Measurements from ENCODE around the gene KLHL41. TPM values are rescaled to one million over a fixed set of nuclear protein-coding genes. Genes with fewer than 3 reads are reported as not detected.

The KLHL41 gene
- total and polyA plus RNA-seq, 2 of the 13 experiments (the other 11 are each of a cell fraction or from before 2014, with no cell fraction given) = 0.07 to 0.31 TPM

DNA sequence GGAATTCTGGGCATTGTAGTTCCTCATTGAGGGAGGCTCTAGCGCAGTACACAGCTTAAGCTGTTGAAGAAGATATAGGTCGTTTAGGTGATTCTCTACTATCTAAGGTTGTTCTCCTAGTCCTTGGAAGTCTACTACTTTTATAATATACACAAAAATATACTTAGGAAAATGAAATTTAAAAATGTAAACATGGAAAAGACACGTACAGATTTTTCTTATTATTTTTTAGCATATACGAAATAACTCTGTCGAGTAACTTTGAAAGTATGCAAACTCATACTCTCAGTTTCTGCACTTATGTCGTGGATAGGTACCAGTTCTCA is 64.4 kb downstream of the KLHL41 start:
- no peaks in the 10 kb centered on the region; a peak in 1 of 5 replicates for H3K27me3 ChIP-seq (ENCODE audit: control insufficient read depth in 1 of 2, insufficient read depth in 2 of 2, low read length in 2 of 2)
- no peak overlapping the region for H2AFZ ChIP-seq (ENCODE audit: low read length)
- no peak overlapping the region for H3K9ac ChIP-seq (ENCODE audit: insufficient read depth, low read depth, low read length)
- BruUV-seq (replicated peaks) = no TSS peak
- no peak overlapping the region for H3K27ac ChIP-seq (ENCODE audit: extremely low read length, insufficient read depth, low read length)
- H3K9me3 ChIP-seq (ENCODE audit: low read length) = no peaks in the 10 kb centered on the region
- H3K36me3 ChIP-seq (replicated peaks in 1 of 2; ENCODE audit: control insufficient read depth in 1 of 2, insufficient read depth in 2 of 2, low read length in 2 of 2) = no peaks in the 10 kb centered on the region
- peak overlapping the region; percentile 93 for H3K4me2 ChIP-seq (ENCODE audit: low read depth, low read length)
- peaks cover 29% of the 10 kb centered on the region for H3K4me1 ChIP-seq (ENCODE audit: insufficient read depth, low read length)
- no peaks in the 10 kb centered on the region for H4K20me1 ChIP-seq (ENCODE audit: insufficient read depth, low read length)
- in situ Hi-C loops (cut with HindIII; ENCODE audit: extremely low pct_ligation_motif_present, low pct_unique_long_range_greater_than_20kb) = no loop called here
- intact Hi-C loops (cut with micrococcal nuclease; ENCODE audit: unreplicated experiment) = loop anchor here (1.0 to 5.0 kb wide), 3 partner anchors 10 to 108 kb away; partner anchors contain the start of genes BBS5 and PPIG
- ChIA-PET CTCF (ENCODE audit: low intra/inter-chr PET ratio, low total read pairs) (no interaction called here), POLR2A (interaction anchor here (1.0 to 3.5 kb wide), 4 partner anchors 10 to 254 kb away, joined by 3 to 21 read pairs (median 4); partner anchors contain the start of genes BBS5 and PPIG)
- 20% methylated on average over 6 of the region's 6 CpGs for WGBS (ENCODE audit: low lambda C conversion rate)
- peak overlapping the region; percentile 83 to 86 (median 84) for H3K4me3 ChIP-seq (replicated peaks in 1 of 3; ENCODE audit: insufficient read depth in 1 of 3, low read depth in 2 of 3, low read length in 3 of 3)
- peaks cover 24% of the 10 kb centered on the region for H3K79me2 ChIP-seq (ENCODE audit: insufficient read depth, low read length)
- DNase-seq (ENCODE audit: low spot score) = no peak
- no peak for ATAC-seq
- no peak for FAIRE-seq
- TF ChIP-seq ZNF720 (CRISPR knock-in tag; IDR thresholded peaks at IDR 0.05) (no peak), SP140L (CRISPR knock-in tag; IDR thresholded peaks at IDR 0.05; ENCODE audit: borderline replicate concordance) (no peak), KLF6 (CRISPR knock-in tag; IDR thresholded peaks at IDR 0.05) (peak; percentile 6; the same call in 1 of the 2 replicates), ZNF883 (CRISPR knock-in tag; IDR thresholded peaks at IDR 0.05; ENCODE audit: not compliant biosample characterization) (no peak), NBN (conservative IDR thresholded peaks at IDR 0.05) (no peak), PITX1 (CRISPR knock-in tag; IDR thresholded peaks at IDR 0.05) (no peak), KLF11 (CRISPR knock-in tag; IDR thresholded peaks at IDR 0.05) (no peak), THYN1 (CRISPR knock-in tag; IDR thresholded peaks at IDR 0.05; ENCODE audit: borderline replicate concordance, low read depth) (0 out of 2 replicates have a peak, but pooled peaks have one; percentile 88), PHF5A (CRISPR knock-in tag; IDR thresholded peaks at IDR 0.05; ENCODE audit: low read depth, unreplicated experiment) (no peak), ZNF160 (CRISPR knock-in tag; IDR thresholded peaks at IDR 0.05) (peak; percentile 99), AGO1 (IDR thresholded peaks at IDR 0.05; ENCODE audit: low read depth, low read length, poor library complexity, severe bottlenecking) (no peak), MXI1 (IDR thresholded peaks at IDR 0.05; ENCODE audit: borderline replicate concordance, low read depth, low read length) (no peak), JARID2 (CRISPR knock-in tag; IDR thresholded peaks at IDR 0.05; ENCODE audit: insufficient replicate concordance) (no peak), ATF7-NPFF (CRISPR knock-in tag; IDR thresholded peaks at IDR 0.05; ENCODE audit: low read depth) (peak; percentile 6; the same call in 1 of the 2 replicates), NFYC (CRISPR knock-in tag; IDR thresholded peaks at IDR 0.05) (no peak), ZNF772 (CRISPR knock-in tag; IDR thresholded peaks at IDR 0.05) (0 out of 2 replicates have a peak, but pooled peaks have one; percentile 9), SMC3 (IDR thresholded peaks at IDR 0.05; ENCODE audit: low read length) (no peak)
- TF ChIP-seq, protein P1, sequence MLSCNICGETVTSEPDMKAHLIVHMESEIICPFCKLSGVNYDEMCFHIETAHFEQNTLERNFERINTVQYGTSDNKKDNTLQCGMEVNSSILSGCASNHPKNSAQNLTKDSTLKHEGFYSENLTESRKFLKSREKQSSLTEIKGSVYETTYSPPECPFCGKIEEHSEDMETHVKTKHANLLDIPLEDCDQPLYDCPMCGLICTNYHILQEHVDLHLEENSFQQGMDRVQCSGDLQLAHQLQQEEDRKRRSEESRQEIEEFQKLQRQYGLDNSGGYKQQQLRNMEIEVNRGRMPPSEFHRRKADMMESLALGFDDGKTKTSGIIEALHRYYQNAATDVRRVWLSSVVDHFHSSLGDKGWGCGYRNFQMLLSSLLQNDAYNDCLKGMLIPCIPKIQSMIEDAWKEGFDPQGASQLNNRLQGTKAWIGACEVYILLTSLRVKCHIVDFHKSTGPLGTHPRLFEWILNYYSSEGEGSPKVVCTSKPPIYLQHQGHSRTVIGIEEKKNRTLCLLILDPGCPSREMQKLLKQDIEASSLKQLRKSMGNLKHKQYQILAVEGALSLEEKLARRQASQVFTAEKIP (CRISPR knock-in tag; IDR thresholded peaks at IDR 0.05; ENCODE audit: borderline replicate concordance) = no peak
- TF ChIP-seq, protein P2, sequence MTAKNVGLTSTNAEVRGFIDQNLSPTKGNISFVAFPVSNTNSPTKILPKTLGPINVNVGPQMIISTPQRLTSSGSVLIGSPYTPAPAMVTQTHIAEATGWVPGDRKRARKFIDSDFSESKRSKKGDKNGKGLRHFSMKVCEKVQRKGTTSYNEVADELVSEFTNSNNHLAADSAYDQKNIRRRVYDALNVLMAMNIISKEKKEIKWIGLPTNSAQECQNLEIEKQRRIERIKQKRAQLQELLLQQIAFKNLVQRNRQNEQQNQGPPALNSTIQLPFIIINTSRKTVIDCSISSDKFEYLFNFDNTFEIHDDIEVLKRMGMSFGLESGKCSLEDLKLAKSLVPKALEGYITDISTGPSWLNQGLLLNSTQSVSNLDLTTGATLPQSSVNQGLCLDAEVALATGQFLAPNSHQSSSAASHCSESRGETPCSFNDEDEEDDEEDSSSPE (CRISPR knock-in tag; IDR thresholded peaks at IDR 0.05) = no peak
- TF ChIP-seq, protein P3, sequence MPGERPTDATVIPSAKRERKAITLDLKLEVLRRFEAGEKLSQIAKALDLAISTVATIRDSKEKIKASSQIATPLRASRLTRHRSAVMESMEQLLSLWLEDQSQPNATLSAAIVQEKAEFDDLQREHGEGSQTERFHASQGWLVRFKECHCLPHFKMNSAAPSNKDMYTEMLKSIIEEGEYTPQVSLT (CRISPR knock-in tag; IDR thresholded peaks at IDR 0.05; ENCODE audit: borderline replicate concordance, low read depth) = no peak
- TF ChIP-seq, protein P4, sequence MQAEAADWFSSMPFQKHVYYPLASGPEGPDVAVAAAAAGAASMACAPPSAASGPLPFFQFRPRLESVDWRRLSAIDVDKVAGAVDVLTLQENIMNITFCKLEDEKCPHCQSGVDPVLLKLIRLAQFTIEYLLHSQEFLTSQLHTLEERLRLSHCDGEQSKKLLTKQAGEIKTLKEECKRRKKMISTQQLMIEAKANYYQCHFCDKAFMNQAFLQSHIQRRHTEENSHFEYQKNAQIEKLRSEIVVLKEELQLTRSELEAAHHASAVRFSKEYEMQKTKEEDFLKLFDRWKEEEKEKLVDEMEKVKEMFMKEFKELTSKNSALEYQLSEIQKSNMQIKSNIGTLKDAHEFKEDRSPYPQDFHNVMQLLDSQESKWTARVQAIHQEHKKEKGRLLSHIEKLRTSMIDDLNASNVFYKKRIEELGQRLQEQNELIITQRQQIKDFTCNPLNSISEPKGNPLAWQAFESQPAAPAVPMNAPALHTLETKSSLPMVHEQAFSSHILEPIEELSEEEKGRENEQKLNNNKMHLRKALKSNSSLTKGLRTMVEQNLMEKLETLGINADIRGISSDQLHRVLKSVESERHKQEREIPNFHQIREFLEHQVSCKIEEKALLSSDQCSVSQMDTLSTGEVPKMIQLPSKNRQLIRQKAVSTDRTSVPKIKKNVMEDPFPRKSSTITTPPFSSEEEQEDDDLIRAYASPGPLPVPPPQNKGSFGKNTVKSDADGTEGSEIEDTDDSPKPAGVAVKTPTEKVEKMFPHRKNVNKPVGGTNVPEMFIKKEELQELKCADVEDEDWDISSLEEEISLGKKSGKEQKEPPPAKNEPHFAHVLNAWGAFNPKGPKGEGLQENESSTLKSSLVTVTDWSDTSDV (CRISPR knock-in tag; IDR thresholded peaks at IDR 0.05) = no peak

All from HepG2 (cell line).